GM23338 (cell line): ENCODE results near the gene LCOR. TPM values are rescaled to one million over a fixed set of nuclear protein-coding genes. Genes with fewer than 3 reads are reported as not detected.

Experiments
- ATAC-seq: fragments of 200-7000 bp; cut with Tn5 transposase; 3 replicates; pipeline ENCODE4 v1.9.1; 2020
- DNase-seq: peaks from one replicate; pipeline ENCODE4 v3.0.0-alpha.2; 2015; ENCODE audit warnings: low spot score
- H2AFZ ChIP-seq: fragments of 200-600 bp; sonication (generic); 2 replicates; pipeline ENCODE4 v1.8.0; 2016; ENCODE audit warnings: antibody characterized with exemption, mild to moderate bottlenecking, moderate library complexity
- H3F3A ChIP-seq: fragments of 200-600 bp; sonication (generic); replicated peaks from 2 replicates; pipeline ENCODE4 v1.8.0; 2017; ENCODE audit warnings: antibody characterized with exemption, mixed run types, low read depth
- H3K27ac ChIP-seq: fragments of 200-600 bp; sonication (generic); 2 replicates; pipeline ENCODE4 v1.6.1; 2016; ENCODE audit warnings: low read depth
- H3K27me3 ChIP-seq: fragments of 200-600 bp; sonication (generic); 2 replicates; pipeline ENCODE4 v1.8.0; 2016; ENCODE audit warnings: mild to moderate bottlenecking, mixed run types, moderate library complexity; ENCODE audit not compliant: insufficient read depth
- H3K36me3 ChIP-seq: fragments of 200-600 bp; sonication (generic); 2 replicates; pipeline ENCODE4 v1.8.0; 2016; ENCODE audit warnings: mild to moderate bottlenecking; ENCODE audit not compliant: insufficient read depth
- H3K4me1 ChIP-seq: fragments of 200-600 bp; sonication (generic); 2 replicates; pipeline ENCODE4 v1.8.0; 2016; ENCODE audit warnings: mild to moderate bottlenecking, moderate library complexity; ENCODE audit not compliant: insufficient read depth
- H3K4me2 ChIP-seq: fragments of 200-600 bp; sonication (generic); 2 replicates; pipeline ENCODE4 v1.7.1; 2017; ENCODE audit warnings: mixed run types
- H3K4me3 ChIP-seq: fragments of 200-600 bp; sonication (generic); 2 replicates; pipeline ENCODE4 v1.6.1; 2016; ENCODE audit warnings: mixed run types
- H3K79me2 ChIP-seq: fragments of 200-600 bp; sonication (generic); replicated peaks from 2 replicates; pipeline ENCODE4 v1.8.0; 2017; ENCODE audit warnings: mild to moderate bottlenecking; ENCODE audit not compliant: insufficient read depth
- H3K9me2 ChIP-seq: fragments of 200-600 bp; sonication (generic); 2 replicates; pipeline ENCODE4 v1.8.0; 2017; ENCODE audit not compliant: insufficient read depth
- H4K20me1 ChIP-seq: fragments of 200-600 bp; sonication (generic); replicated peaks from 2 replicates; pipeline ENCODE4 v1.8.0; 2017; ENCODE audit warnings: mild to moderate bottlenecking; ENCODE audit not compliant: insufficient read depth
- H3K27ac Mint-ChIP-seq: 2 replicates; pipeline ENCODE4 v1.8.0; 2020; ENCODE audit warnings: inconsistent platforms, mild to moderate bottlenecking, moderate library complexity, mixed read lengths
- H3K27me3 Mint-ChIP-seq: 3 replicates; pipeline ENCODE4 v1.8.0; 2022; ENCODE audit warnings: low read depth, mild to moderate bottlenecking, moderate library complexity, mixed read lengths, inconsistent platforms; ENCODE audit not compliant: insufficient read depth, poor library complexity
- H3K36me3 Mint-ChIP-seq: 3 replicates; pipeline ENCODE4 v1.8.0; 2021; ENCODE audit warnings: low read depth, mild to moderate bottlenecking, inconsistent platforms, moderate library complexity, mixed read lengths
- H3K4me1 Mint-ChIP-seq: 3 replicates; pipeline ENCODE4 v1.8.0; 2020; ENCODE audit warnings: mild to moderate bottlenecking, inconsistent platforms, mixed read lengths
- H3K4me3 Mint-ChIP-seq: 3 replicates; pipeline ENCODE4 v1.8.0; 2021; ENCODE audit warnings: moderate library complexity, mild to moderate bottlenecking, inconsistent platforms, mixed read lengths
- H3K9me3 Mint-ChIP-seq: 3 replicates; pipeline ENCODE4 v1.8.0; 2020; ENCODE audit warnings: moderate library complexity, mild to moderate bottlenecking, inconsistent platforms, mixed read lengths
- CREB1 ChIP-seq: fragments of 250-450 bp; sonication (Bioruptor Pico); IDR thresholded peaks from 2 replicates; pipeline ENCODE4 v1.5.0; 2020; ENCODE audit warnings: low read depth, mild to moderate bottlenecking, moderate library complexity
- ETS1 ChIP-seq: IDR thresholded peaks from 2 replicates; pipeline ENCODE4 v1.6.1; 2016; ENCODE audit warnings: antibody characterized with exemption
- EZH2 ChIP-seq: fragments of 200-600 bp; sonication (generic); IDR thresholded peaks from one replicate; pipeline ENCODE4 v1.8.0; 2017; ENCODE audit warnings: antibody characterized with exemption, mild to moderate bottlenecking, low read depth; ENCODE audit not compliant: unreplicated experiment
- JUNB ChIP-seq: IDR thresholded peaks from one replicate; pipeline ENCODE4 v1.6.1; 2016; ENCODE audit warnings: antibody characterized with exemption; ENCODE audit not compliant: unreplicated experiment
- NANOG ChIP-seq: IDR thresholded peaks from 2 replicates; pipeline ENCODE4 v1.6.1; 2016; ENCODE audit warnings: antibody characterized with exemption, borderline replicate concordance
- POLR2AphosphoS5 ChIP-seq: IDR thresholded peaks from 2 replicates; pipeline ENCODE4 v1.6.1; 2016; ENCODE audit warnings: antibody characterized with exemption, low read depth
- REST ChIP-seq: IDR thresholded peaks from one replicate; pipeline ENCODE4 v1.6.1; 2018; ENCODE audit warnings: antibody characterized with exemption; ENCODE audit not compliant: unreplicated experiment
- STAT1 ChIP-seq: IDR thresholded peaks from one replicate; pipeline ENCODE4 v1.6.1; 2016; ENCODE audit warnings: antibody characterized with exemption; ENCODE audit not compliant: unreplicated experiment
- ZNF331 ChIP-seq: fragments of 250-450 bp; sonication (Bioruptor Pico); IDR thresholded peaks from 2 replicates; pipeline ENCODE4 v1.5.0; 2020; ENCODE audit warnings: low read depth, mild to moderate bottlenecking, moderate library complexity
- ZNF462 ChIP-seq: fragments of 250-450 bp; sonication (Bioruptor Pico); IDR thresholded peaks from 2 replicates; pipeline ENCODE4 v1.5.0; 2020; ENCODE audit warnings: mild to moderate bottlenecking, moderate library complexity
- polyA plus RNA-seq: library from polyadenylated mRNA; unstranded; fragments of >200 nt; fragmentation: Nextera tagmentation; extraction: Ambion mirVana; gene quantifications from 2 replicates; pipeline ENCODE4 v1.2.1, GENCODE V29; 2016
- total RNA-seq: library from RNA; depleted of rRNA; stranded (reverse); fragments of >200 nt; shearing (Covaris generic); gene quantifications from 2 replicates; pipeline ENCODE4 v1.2.3, GENCODE V29; 2014

LCOR gene
- total and polyA plus RNA-seq, 2 experiments from 2014 or later: 6.9 to 14.9 TPM

- Mint-ChIP-seq H3K36me3 (peaks cover 8% of the 10 kb centered on the region; the same call in 2 of the 3 replicates), H3K27ac (no peak overlapping the region), H3K4me3 (no peak overlapping the region), H3K9me3 (no peaks in the 10 kb centered on the region), H3K4me1 (peaks cover 22% of the 10 kb centered on the region), H3K27me3 (no peaks in the 10 kb centered on the region)
- DNase-seq (no peak), ATAC-seq (no peak)
- Histone ChIP-seq H3K27ac (no peak overlapping the region), H3K27me3 (no peaks in the 10 kb centered on the region), H3K4me2 (no peak overlapping the region), H3K4me3 (no peak overlapping the region), H3K4me1 (no peaks in the 10 kb centered on the region), H3K9me2 (no peaks in the 10 kb centered on the region), H3K79me2 (peaks cover 90% of the 10 kb centered on the region), H3K36me3 (no peaks in the 10 kb centered on the region), H4K20me1 (peaks cover 6% of the 10 kb centered on the region; the same call in 1 of the 2 replicates), H2AFZ (no peak overlapping the region), H3F3A (no peaks in the 10 kb centered on the region)
- TF ChIP-seq EZH2 (no peak), REST (no peak), NANOG (no peak), ETS1 (no peak), JUNB (no peak), CREB1 (CRISPR knock-in tag) (no peak), ZNF331 (no peak), POLR2AphosphoS5 (no peak), ZNF462 (CRISPR knock-in tag) (no peak), STAT1 (no peak)
Measured at GRCh38 chr10:96858038-96858705, 26.1 kb downstream of the LCOR start.
